Fibroblast of skin of back (primary cell): ENCODE data around the gene TRIM49B. TPM values are rescaled to one million over a fixed set of nuclear protein-coding genes. Genes with fewer than 3 reads are reported as not detected.
"Not testable (repeated sequence)": the region's sequence is repeated elsewhere in the genome, so short reads cannot be mapped to it uniquely, and the experiment has no call there.

ENCODE experiments used
- DNase-seq: peaks from one replicate; pipeline ENCODE4 v3.0.0-alpha.2; 2013
- polyA plus RNA-seq, 2 experiments: library from polyadenylated mRNA; unstranded; fragments of 120-200 nt; gene quantifications; one replicate each; pipeline ENCODE4 v1.2.1, GENCODE V29; 2013; ENCODE audit not compliant: insufficient read length in 2 of 2

Gene TRIM49B
- polyA plus RNA-seq (2013, experiment 1 of 2; ENCODE audit: insufficient read length), result not detected
- polyA plus RNA-seq (2013, experiment 2 of 2; ENCODE audit: insufficient read length), result not detected

- DNase-seq, result not testable (repeated sequence)
These were observed at the start of gene TRIM49B for GRCh38 chr11:49028523-49028922. Gene TRIM49B (plus strand): TSS chr11:49028823. CDS start chr11:49031600, 2,777 bp downstream.

- DNase-seq, result not testable (repeated sequence)
These were observed 44.8 kb upstream of the TRIM49B start, which contains the start of gene TRIM51G for GRCh38 chr11:48983785-48984184. Gene TRIM51G (minus strand): TSS chr11:48983885. CDS start chr11:48981695, 2,190 bp downstream.

- DNase-seq, result not testable (repeated sequence)
These were observed 19.6 kb downstream of the TRIM49B start for GRCh38 chr11:49048229-49048628.

- DNase-seq, result not testable (repeated sequence)
These were observed 21.2 kb downstream of the TRIM49B start for GRCh38 chr11:49049821-49050220.

GRCh38 chr11:49059012-49059411, 30.4 kb downstream of the TRIM49B start, which contains the start of gene TRIM64C:
Gene TRIM64C (minus strand): TSS chr11:49059112. CDS start chr11:49059112, 0 bp downstream.
- DNase-seq, result not testable (repeated sequence)

- not testable (repeated sequence) for DNase-seq
These were observed 41.3 kb downstream of the TRIM49B start for GRCh38 chr11:49069897-49070296.
